K562 (cell line): ENCODE results near the gene PAX5.

Experiments
- ATF1 ChIP-seq, 2 experiments: fragments of 450-650 bp in 1 of 2; IDR thresholded peaks; 2 replicates each; pipeline ENCODE4 v1.6.1; 2016; ENCODE audit warnings: missing compliant biosample characterization in 1 of 2, missing genetic modification characterization in 1 of 2
- E2F3 ChIP-seq: fragments of 250-450 bp; sonication (Bioruptor Pico); IDR thresholded peaks from 2 replicates; pipeline ENCODE4 v1.4.0; 2020; ENCODE audit warnings: mild to moderate bottlenecking
- ELF4 ChIP-seq: fragments of 450-650 bp; formaldehyde crosslinking; IDR thresholded peaks from 2 replicates; pipeline ENCODE4 v1.4.0; 2022; ENCODE audit warnings: missing genetic modification characterization
- FOXO4 ChIP-seq: fragments of 450-650 bp; formaldehyde crosslinking; IDR thresholded peaks from 2 replicates; pipeline ENCODE4 v1.4.0; 2020; ENCODE audit warnings: mild to moderate bottlenecking, moderate library complexity
- NR2C1 ChIP-seq, 2 experiments: fragments of 450-650 bp; IDR thresholded peaks; 2 replicates each; pipeline ENCODE4 v1.6.1; 2017; ENCODE audit warnings: mild to moderate bottlenecking in 2 of 2, antibody characterized with exemption in 1 of 2, inconsistent platforms in 1 of 2, missing compliant biosample characterization in 1 of 2, missing genetic modification characterization in 1 of 2
- RAD21 ChIP-seq, 2 experiments: fragments of 250-450 bp in 1 of 2; fragments of 450-650 bp in 1 of 2; sonication (Bioruptor Pico) in 1 of 2; formaldehyde crosslinking in 1 of 2; IDR thresholded peaks in 1 of 2; conservative IDR thresholded peaks in 1 of 2; 2 replicates each; pipeline versions ENCODE4 v1.4.0 to v1.8.0; 2020 to 2022; ENCODE audit warnings: mild to moderate bottlenecking in 2 of 2, moderate library complexity in 1 of 2
- SP1 ChIP-seq: sonication (generic); formaldehyde crosslinking; IDR thresholded peaks from 2 replicates; pipeline ENCODE4 v1.8.1; 2022; ENCODE audit warnings: mild to moderate bottlenecking, missing genetic modification reagents
- TAF1 ChIP-seq: IDR thresholded peaks from 2 replicates; pipeline ENCODE4 v1.6.1; 2011; ENCODE audit warnings: mild to moderate bottlenecking, low read length, moderate library complexity; ENCODE audit not compliant: insufficient read depth, control insufficient read depth, severe bottlenecking; ENCODE audit errors: extremely low read depth
- ZBED1 ChIP-seq: IDR thresholded peaks from 2 replicates; pipeline ENCODE4 v1.6.1; 2014
- ZBTB1 ChIP-seq: sonication (generic); formaldehyde crosslinking; IDR thresholded peaks from 2 replicates; pipeline ENCODE4 v1.8.1; 2023; ENCODE audit warnings: missing genetic modification reagents, low read depth, mild to moderate bottlenecking, borderline replicate concordance
- ZNF316 ChIP-seq: fragments of 450-650 bp; IDR thresholded peaks from 2 replicates; pipeline ENCODE4 v1.6.1; 2016
- TF ChIP-seq, protein P1 (sequence below), 3 experiments: IDR thresholded peaks in 2 of 3; conservative IDR thresholded peaks in 1 of 3; 2 replicates each; pipeline ENCODE4 v1.5.1; 2011 to 2012; ENCODE audit warnings: low read length in 3 of 3, mild to moderate bottlenecking in 3 of 3, control low read depth in 2 of 3, improper control_type of control experiment in 1 of 3, inconsistent platforms in 1 of 3, low read depth in 1 of 3, mixed read lengths in 1 of 3, moderate library complexity in 1 of 3; ENCODE audit not compliant: insufficient read depth in 2 of 3

DNA sequence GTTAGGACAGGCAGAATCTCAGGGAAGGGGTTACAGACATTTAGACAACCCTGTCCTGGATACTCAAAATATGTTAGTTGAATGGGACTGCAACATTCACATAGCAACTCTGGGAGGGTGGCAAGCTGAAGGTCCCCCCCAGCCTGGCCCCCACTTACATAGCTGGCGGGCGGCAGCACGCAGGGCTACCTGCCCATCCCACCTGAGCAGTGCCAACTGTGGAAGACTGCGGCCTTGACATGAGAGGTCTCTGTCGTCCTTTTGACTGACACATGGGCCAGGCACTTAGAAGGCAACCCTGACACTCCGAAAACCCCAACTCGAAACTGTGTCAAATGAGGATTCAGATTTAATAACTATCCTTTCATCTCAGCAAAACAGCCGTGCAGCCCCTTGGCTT lies 16.5 kb downstream of the PAX5 start:
- TF ChIP-seq ELF4 (CRISPR knock-in tag) (no peak), ZNF316 (no peak), RAD21 (CRISPR knock-in tag; conservative IDR thresholded peaks at IDR 0.05 in 1 of 2, IDR thresholded peaks at IDR 0.05 in 1 of 2) (no peak), TAF1 (no peak), ZBED1 (no peak), NR2C1 (IDR thresholded peaks at IDR 0.05) (no peak), NR2C1 (tag; IDR thresholded peaks at IDR 0.05) (no peak), ATF1 (CRISPR knock-in tag; IDR thresholded peaks at IDR 0.05) (no peak), ATF1 (tag; IDR thresholded peaks at IDR 0.05) (no peak), SP1 (CRISPR knock-in tag) (no peak), E2F3 (CRISPR knock-in tag) (no peak), ZBTB1 (CRISPR knock-in tag) (no peak), FOXO4 (CRISPR knock-in tag) (no peak)
- TF ChIP-seq, protein P1, sequence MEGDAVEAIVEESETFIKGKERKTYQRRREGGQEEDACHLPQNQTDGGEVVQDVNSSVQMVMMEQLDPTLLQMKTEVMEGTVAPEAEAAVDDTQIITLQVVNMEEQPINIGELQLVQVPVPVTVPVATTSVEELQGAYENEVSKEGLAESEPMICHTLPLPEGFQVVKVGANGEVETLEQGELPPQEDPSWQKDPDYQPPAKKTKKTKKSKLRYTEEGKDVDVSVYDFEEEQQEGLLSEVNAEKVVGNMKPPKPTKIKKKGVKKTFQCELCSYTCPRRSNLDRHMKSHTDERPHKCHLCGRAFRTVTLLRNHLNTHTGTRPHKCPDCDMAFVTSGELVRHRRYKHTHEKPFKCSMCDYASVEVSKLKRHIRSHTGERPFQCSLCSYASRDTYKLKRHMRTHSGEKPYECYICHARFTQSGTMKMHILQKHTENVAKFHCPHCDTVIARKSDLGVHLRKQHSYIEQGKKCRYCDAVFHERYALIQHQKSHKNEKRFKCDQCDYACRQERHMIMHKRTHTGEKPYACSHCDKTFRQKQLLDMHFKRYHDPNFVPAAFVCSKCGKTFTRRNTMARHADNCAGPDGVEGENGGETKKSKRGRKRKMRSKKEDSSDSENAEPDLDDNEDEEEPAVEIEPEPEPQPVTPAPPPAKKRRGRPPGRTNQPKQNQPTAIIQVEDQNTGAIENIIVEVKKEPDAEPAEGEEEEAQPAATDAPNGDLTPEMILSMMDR (IDR thresholded peaks at IDR 0.05 in 2 of 3, conservative IDR thresholded peaks at IDR 0.05 in 1 of 3; ENCODE audit: insufficient read depth in 2 of 3, low read depth in 1 of 3, low read length in 3 of 3), result no peak
